Duodenal mucosa (tissue), 2 donors: Measurements from ENCODE around the gene HOMER3.

Experiments
- H3K27ac ChIP-seq: one replicate; pipeline ENCODE4 v1.7.0; 2013; ENCODE audit warnings: low read depth, low read length
- H3K27me3 ChIP-seq, 2 donors: one replicate each; pipeline ENCODE4 v1.7.0; 2013; ENCODE audit warnings: low read length in 2 of 2, control low read depth in 1 of 2; ENCODE audit not compliant: insufficient read depth in 2 of 2, control insufficient read depth in 1 of 2
- H3K36me3 ChIP-seq, 2 donors: one replicate each; pipeline ENCODE4 v1.7.0; 2013; ENCODE audit warnings: low read length in 2 of 2, control low read depth in 1 of 2; ENCODE audit not compliant: insufficient read depth in 2 of 2, control insufficient read depth in 1 of 2
- H3K4me1 ChIP-seq, 2 donors: one replicate each; pipeline ENCODE4 v1.7.0; 2013; ENCODE audit warnings: low read length in 2 of 2, control low read depth in 1 of 2; ENCODE audit not compliant: insufficient read depth in 2 of 2, control insufficient read depth in 1 of 2
- H3K4me3 ChIP-seq, 2 donors: one replicate each; pipeline ENCODE4 v1.7.0; 2013; ENCODE audit warnings: low read length in 2 of 2, low read depth in 1 of 2
- H3K9ac ChIP-seq, 2 donors: one replicate each; pipeline ENCODE4 v1.7.0; 2013; ENCODE audit warnings: low read length in 2 of 2, low read depth in 1 of 2
- H3K9me3 ChIP-seq, 2 donors: one replicate each; pipeline ENCODE4 v1.7.0; 2013; ENCODE audit warnings: low read length in 2 of 2, control low read depth in 1 of 2; ENCODE audit not compliant: control insufficient read depth in 1 of 2

Gene HOMER3

GRCh38 chr19:18912933-18913332 lies 28.1 kb downstream of the HOMER3 start:
- no peak overlapping the region for H3K9ac ChIP-seq

DNA sequence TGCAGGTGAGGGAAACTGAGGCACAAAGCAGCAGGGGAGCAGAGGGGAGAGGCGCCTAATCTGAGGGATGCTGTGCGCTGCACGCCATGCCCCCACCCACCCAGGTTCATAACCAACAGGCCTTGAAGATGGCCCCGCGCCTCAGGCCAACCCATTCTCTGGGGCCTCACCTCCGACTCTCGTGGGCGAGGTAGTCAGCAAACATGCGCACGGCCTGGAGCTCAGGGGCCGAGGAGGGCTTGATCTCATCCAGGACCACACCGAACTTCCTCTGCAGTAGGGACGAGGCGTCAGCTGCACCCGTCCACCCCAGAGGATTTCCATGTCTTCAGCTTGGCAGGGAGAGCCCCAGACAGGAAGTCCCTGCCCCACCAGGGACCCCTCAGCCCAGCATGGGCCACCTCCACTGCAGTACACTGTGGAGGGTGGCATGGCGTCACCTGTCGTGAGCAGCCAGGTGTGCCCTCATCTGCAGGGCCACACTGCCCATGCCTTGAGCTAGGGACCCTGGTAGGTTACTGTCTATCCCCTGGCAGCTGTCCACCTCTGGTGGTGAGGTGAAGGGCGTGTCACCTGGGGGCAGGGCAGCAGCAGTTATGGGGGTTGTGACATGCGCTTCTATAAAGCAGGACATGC lies 30.1 kb downstream of the HOMER3 start:
- peaks cover 0 to 3% of the 10 kb centered on the region in 2 donors for H3K4me1 ChIP-seq
- H3K4me3 ChIP-seq = no peak overlapping the region
- H3K9me3 ChIP-seq = no peaks in the 10 kb centered on the region
- no peaks in the 10 kb centered on the region for H3K27me3 ChIP-seq
- peaks cover 15 to 73% of the 10 kb centered on the region in 2 donors for H3K36me3 ChIP-seq
- H3K27ac ChIP-seq = no peak overlapping the region
- no peak overlapping the region for H3K9ac ChIP-seq

More at GRCh38 chr19:18912933-18913332, 28.1 kb downstream of the HOMER3 start:
- Histone ChIP-seq H3K27ac (no peak overlapping the region), H3K27me3 (no peaks in the 10 kb centered on the region), H3K36me3 (peaks cover 6 to 53% of the 10 kb centered on the region in 2 donors), H3K4me1 (peaks cover 0 to 8% of the 10 kb centered on the region in 2 donors), H3K9me3 (no peaks in the 10 kb centered on the region), H3K4me3 (no peak overlapping the region)

- H3K9me3 ChIP-seq = no peaks in the 10 kb centered on the region
- H3K4me3 ChIP-seq = no peak overlapping the region
- H3K36me3 ChIP-seq = peaks cover 22 to 73% of the 10 kb centered on the region in 2 donors
- H3K4me1 ChIP-seq = no peaks in the 10 kb centered on the region
- no peak overlapping the region for H3K27ac ChIP-seq
- no peak overlapping the region for H3K9ac ChIP-seq
- H3K27me3 ChIP-seq = no peaks in the 10 kb centered on the region
Measured at GRCh38 chr19:18910010-18910409, 31.0 kb downstream of the HOMER3 start.

- H3K9ac ChIP-seq = no peak overlapping the region
- H3K27me3 ChIP-seq = no peaks in the 10 kb centered on the region
- no peaks in the 10 kb centered on the region for H3K9me3 ChIP-seq
- no peak overlapping the region for H3K4me3 ChIP-seq
- H3K4me1 ChIP-seq = no peaks in the 10 kb centered on the region
- no peak overlapping the region for H3K27ac ChIP-seq
- H3K36me3 ChIP-seq = peaks cover 27 to 74% of the 10 kb centered on the region in 2 donors
Measured at GRCh38 chr19:18908917-18909619, 31.9 kb downstream of the HOMER3 start.

GRCh38 chr19:18906605-18907519 lies 34.2 kb downstream of the HOMER3 start:
- no peak overlapping the region for H3K27ac ChIP-seq
- no peaks in the 10 kb centered on the region for H3K27me3 ChIP-seq
- no peaks in the 10 kb centered on the region for H3K4me1 ChIP-seq
- H3K9me3 ChIP-seq = no peaks in the 10 kb centered on the region
- no peak overlapping the region for H3K9ac ChIP-seq
- no peak overlapping the region for H3K4me3 ChIP-seq
- H3K36me3 ChIP-seq = peaks cover 27 to 72% of the 10 kb centered on the region in 2 donors

DNA sequence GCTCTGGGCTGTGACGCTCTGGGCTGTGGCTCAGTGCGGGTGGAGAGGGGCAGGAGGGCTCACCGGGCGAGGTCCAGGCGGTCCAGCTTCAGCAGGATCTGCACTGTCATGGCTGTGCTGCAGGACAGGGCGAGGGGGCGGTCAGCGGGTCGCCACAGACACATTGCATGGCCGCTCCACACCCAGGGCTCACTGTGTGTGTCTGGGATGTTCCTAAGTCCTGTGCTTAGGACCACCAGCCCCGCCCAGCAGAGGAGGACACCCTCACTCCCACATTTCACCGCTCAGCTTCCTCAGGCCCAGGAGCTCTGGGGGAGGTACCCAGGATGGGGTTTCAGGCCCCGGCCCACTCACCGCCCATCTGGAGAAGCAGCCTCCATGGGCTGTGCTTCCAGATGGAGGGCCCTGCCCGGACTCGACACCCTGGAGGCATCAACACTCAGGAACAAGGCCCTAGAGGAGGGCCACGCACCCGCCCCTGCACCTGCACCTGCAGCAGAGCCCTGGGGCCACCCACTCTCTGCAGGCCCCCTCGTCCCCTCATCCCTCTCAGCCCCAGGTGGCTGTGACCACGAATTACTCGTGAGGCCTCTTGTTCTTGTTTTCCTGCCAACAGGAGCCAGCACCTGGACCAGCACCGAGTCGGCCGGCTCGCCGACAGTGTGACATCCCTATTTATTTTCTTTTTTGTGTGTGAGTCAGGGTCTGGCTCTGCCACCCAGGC lies 35.3 kb downstream of the HOMER3 start:
- peaks cover 27 to 75% of the 10 kb centered on the region in 2 donors for H3K36me3 ChIP-seq
- no peaks in the 10 kb centered on the region for H3K9me3 ChIP-seq
- H3K4me3 ChIP-seq = no peak overlapping the region

DNA sequence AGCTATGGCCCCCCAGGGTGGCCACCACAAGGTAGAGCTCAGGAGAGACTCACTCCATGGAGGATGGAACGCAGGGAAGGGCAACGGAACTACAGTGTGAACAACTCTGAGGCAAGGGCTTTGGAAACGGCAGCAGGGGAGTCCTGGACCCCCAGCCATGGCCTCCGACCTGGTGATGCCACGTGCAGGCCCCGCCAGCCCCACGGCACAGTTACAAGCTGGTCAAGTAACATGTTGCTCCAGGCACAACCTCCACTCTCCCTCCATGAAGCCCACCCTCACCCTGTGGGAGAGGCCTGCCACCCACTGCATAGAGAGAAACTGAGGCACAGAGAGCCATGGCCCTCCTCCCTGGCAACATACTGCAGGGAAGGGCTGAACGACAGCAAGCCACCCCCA lies 36.0 kb downstream of the HOMER3 start:
- no peak overlapping the region for H3K9ac ChIP-seq
- H3K27me3 ChIP-seq = no peaks in the 10 kb centered on the region
- no peaks in the 10 kb centered on the region for H3K4me1 ChIP-seq
- H3K36me3 ChIP-seq = peaks cover 30 to 77% of the 10 kb centered on the region in 2 donors
- no peak overlapping the region for H3K4me3 ChIP-seq
- H3K27ac ChIP-seq = no peak overlapping the region
- H3K9me3 ChIP-seq = no peaks in the 10 kb centered on the region

More for the DNA sequence above, 35.3 kb downstream of the HOMER3 start:
- Histone ChIP-seq H3K27me3 (no peaks in the 10 kb centered on the region), H3K27ac (no peak overlapping the region), H3K9ac (no peak overlapping the region), H3K4me1 (no peaks in the 10 kb centered on the region)

GRCh38 chr19:18904334-18905057 lies 36.5 kb downstream of the HOMER3 start:
- Histone ChIP-seq H3K36me3 (peaks cover 30 to 79% of the 10 kb centered on the region in 2 donors), H3K4me3 (no peak overlapping the region), H3K27ac (no peak overlapping the region), H3K9ac (no peak overlapping the region), H3K9me3 (no peaks in the 10 kb centered on the region), H3K27me3 (no peaks in the 10 kb centered on the region), H3K4me1 (no peaks in the 10 kb centered on the region)
